NCI-H1930 (cell line): ENCODE results near the gene ADGRL3.

Experiments
- DNase-seq, 2 experiments: peaks; one replicate each; lab custom pipeline; 2025; lab: John Stamatoyannopoulos, UW

Gene ADGRL3

GRCh38 chr4:61549336-61549735 lies 349.2 kb downstream of the ADGRL3 start:
- no peak for DNase-seq

- no peak for DNase-seq
Measured at GRCh38 chr4:61553557-61554125, 353.5 kb downstream of the ADGRL3 start.

- DNase-seq, result no peak
Measured at GRCh38 chr4:61555789-61556188, 355.7 kb downstream of the ADGRL3 start.

GRCh38 chr4:61556277-61556676 lies 356.2 kb downstream of the ADGRL3 start:
- no peak for DNase-seq

- no peak for DNase-seq
Measured at GRCh38 chr4:61559396-61559795, 359.3 kb downstream of the ADGRL3 start.

- no peak for DNase-seq
Measured at GRCh38 chr4:61561028-61561427, 360.9 kb downstream of the ADGRL3 start.

- no peak for DNase-seq
Measured at GRCh38 chr4:61571761-61572559, 371.8 kb downstream of the ADGRL3 start.

GRCh38 chr4:61575796-61576195 lies 375.7 kb downstream of the ADGRL3 start:
- no peak for DNase-seq

GRCh38 chr4:61579786-61580185 lies 379.7 kb downstream of the ADGRL3 start:
- DNase-seq, result no peak

- DNase-seq, result no peak
Measured at GRCh38 chr4:61580721-61581377, 380.7 kb downstream of the ADGRL3 start.

GRCh38 chr4:61583696-61584095 lies 383.6 kb downstream of the ADGRL3 start:
- no peak for DNase-seq

- DNase-seq, result no peak
Measured at GRCh38 chr4:61588621-61589402, 388.7 kb downstream of the ADGRL3 start.

GRCh38 chr4:61590881-61591280 lies 390.8 kb downstream of the ADGRL3 start:
- no peak for DNase-seq

- no peak for DNase-seq
Measured at GRCh38 chr4:61596606-61597340, 396.6 kb downstream of the ADGRL3 start.

- no peak for DNase-seq
Measured at GRCh38 chr4:61603086-61603485, 403.0 kb downstream of the ADGRL3 start.

GRCh38 chr4:61604054-61604453 lies 403.9 kb downstream of the ADGRL3 start:
- DNase-seq, result no peak

GRCh38 chr4:61605984-61606383 lies 405.9 kb downstream of the ADGRL3 start:
- DNase-seq, result no peak

GRCh38 chr4:61614231-61614630 lies 414.1 kb downstream of the ADGRL3 start:
- DNase-seq, result no peak

- DNase-seq, result no peak
Measured at GRCh38 chr4:61619528-61619927, 419.4 kb downstream of the ADGRL3 start.

GRCh38 chr4:61628282-61628681 lies 428.2 kb downstream of the ADGRL3 start:
- DNase-seq, result no peak

- DNase-seq, result no peak
Measured at GRCh38 chr4:61628727-61629126, 428.6 kb downstream of the ADGRL3 start.

- no peak for DNase-seq
Measured at GRCh38 chr4:61630548-61630947, 430.4 kb downstream of the ADGRL3 start.
